CD4-positive, alpha-beta T cell treated with Interleukin-17A for 4 hours (primary cell): ENCODE results near the gene TNFSF10.
"Not testable (repeated sequence)": the region's sequence is repeated elsewhere in the genome, so short reads cannot be mapped to it uniquely, and the experiment has no call there.

Experiments
- DNase-seq: peaks from one replicate; pipeline ENCODE4 v3.0.0-alpha.2; 2020; ENCODE audit warnings: mixed read lengths

TNFSF10 gene

DNA sequence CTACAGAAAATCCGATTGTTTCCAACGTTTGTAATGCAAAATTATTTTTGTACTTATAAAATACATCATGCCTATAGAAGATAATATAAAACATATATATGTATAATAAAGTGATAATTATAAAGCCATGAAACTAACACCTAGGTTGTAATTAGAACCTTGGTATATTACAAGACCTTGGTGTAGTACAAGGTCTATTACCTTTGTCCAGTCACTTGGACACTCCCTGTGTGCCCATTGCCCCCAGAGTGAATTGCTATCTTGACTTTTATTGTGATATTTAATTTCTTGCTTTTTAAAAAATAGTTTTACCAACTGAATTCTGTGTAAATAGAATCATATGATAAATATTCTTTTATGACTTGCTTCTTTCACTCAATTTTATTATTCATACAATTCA is 20.7 kb upstream of the TNFSF10 start:
- DNase-seq, result no peak

- no peak for DNase-seq
Observed at GRCh38 chr3:172543419-172543818, 20.2 kb upstream of the TNFSF10 start.

DNA sequence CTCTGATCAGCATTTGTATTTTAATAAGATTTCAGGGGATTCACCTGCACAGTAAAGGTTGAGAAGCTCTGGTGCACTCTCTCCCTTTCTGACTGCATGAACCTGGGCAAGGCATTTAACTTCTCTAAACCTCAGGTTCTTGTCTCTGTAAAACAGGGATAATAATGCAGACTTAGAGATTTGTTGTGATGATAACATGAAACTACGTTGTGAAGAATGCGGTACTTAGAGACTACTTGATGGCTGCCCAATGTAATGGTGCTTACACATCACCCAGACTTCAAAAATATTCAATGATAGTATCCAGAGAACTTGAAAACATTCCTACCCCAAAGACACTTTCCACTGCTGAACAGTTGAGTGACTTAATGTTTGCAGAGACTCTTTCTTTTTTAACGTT is 19.8 kb upstream of the TNFSF10 start:
- DNase-seq, result no peak

DNA sequence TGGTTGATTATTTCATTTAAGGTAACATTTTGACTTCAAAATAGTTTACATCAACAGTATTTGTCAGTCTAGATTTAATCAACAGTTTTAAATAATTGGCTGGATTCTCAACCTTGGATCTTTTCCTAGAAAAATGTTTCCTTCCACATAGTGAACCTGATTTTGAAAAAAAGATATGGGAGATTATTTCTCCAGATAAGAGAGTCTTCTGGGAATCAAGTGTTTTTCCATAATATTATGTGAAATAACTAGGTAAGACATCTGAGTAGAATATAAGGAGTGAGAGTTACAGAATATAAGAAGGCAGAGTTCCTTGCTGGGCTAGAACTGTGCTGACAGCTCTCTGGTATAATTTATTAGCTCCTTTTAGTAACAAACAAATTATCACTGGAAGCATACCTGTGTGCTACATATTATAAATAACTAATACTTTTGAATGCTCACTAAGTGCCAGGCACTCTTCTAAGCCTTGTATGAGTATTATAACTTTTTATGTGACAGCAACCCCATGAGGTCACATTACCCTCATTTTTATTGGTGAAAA is 18.8 kb upstream of the TNFSF10 start:
- DNase-seq, result no peak

DNA sequence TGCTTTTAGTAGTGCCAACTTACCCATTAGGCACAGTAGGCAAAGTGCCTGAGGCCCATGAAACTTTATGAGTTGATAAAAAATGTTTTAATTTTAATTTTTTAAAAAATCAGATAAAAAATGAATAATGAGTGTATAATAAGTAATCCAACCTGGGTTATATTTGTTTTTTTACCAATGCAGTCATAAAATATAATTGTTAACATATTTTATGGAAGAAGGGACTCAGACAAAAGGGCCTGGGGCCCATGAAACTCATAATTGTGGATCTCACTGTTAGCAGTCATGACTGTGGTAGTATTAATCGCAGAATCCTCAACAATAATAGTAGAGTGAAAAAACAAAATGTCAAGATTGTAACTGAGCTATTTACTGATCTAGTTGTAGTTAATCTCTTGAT is 16.8 kb upstream of the TNFSF10 start:
- DNase-seq, result no peak

DNA sequence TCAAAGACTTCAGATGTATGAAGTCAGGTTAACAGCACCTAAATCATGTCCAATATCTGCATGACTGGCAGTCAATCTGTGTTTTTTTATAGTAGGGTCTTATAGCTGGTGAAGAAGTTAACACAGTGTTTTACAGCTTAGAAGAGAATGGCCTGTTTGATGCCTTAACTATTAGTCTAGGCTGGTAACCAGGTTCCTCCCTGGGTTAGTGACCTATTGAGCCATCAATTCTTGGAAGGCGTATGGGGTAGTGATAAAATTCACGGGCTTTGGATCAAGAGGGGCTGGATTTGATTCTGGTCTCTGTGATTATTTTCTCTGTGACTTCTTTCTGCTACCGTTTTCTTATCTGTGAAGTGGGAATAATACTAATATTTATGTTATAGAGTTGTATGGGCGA is 16.0 kb upstream of the TNFSF10 start:
- no peak for DNase-seq

DNA sequence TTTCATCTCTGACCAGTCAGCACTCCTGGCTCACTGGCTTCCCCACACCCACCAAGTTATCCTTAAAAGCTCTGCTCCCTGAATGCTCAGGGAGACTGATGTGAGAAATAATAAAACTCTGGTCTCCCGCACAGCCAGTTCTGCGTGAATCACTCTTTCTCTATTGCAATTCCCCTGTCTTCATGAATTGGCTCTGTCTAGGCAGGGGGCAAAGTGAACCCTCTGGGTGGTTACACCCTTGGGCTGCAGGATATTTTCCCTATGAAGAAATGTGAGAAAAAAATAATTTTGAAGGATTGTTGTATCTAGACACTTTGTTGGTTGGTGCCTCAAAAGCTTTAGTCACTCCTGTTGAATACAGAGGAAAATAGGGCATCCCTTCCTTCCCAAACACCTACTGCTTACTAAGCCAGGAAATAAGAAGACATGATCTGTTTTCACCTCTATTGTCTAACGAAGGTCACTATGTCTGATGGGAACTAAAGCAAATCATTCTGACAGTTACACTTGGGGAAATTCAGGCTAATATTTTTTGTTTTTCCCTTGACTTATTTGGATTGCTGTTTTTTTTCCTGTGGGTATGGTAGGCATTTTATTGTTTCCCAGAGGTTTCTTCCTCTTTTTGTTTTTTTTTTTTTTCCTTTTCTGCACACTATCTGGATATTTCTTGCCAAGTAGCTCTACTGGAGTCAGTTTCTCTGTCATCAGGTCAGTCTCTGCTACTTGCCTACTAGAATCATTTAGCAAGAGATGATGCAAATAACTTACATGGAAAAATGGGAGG is 15.3 kb upstream of the TNFSF10 start:
- DNase-seq, result no peak

DNA sequence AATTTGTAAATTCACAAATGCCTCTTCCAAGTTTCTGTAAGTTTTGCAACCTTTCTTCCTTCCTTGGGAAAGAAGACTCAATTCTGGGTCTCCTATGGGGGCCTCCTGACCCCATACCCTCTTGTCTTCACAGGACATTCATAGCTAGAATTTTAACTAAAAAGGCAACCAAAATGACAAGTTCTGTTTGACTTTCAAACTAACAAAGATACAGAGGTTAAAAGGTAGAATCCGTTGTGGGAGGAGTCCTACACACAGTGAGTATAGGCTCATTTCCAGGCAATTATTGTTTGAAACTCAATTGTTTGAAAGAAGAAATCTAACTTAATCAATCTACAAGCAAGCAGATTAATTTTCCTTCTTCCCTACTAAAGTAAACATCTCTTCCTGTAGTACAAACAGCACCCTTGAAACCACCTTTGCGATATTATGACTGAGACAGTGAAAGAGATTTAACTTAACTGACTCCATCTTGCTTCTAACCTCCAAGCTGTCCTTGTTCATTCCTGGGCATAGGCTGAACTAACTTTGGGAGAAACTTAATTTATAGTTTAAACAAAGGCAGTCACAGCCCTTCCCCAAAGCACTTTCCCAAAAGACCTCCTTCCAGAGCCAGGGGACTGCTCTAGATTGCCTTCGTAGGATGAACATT is 14.4 kb upstream of the TNFSF10 start:
- no peak for DNase-seq

DNA sequence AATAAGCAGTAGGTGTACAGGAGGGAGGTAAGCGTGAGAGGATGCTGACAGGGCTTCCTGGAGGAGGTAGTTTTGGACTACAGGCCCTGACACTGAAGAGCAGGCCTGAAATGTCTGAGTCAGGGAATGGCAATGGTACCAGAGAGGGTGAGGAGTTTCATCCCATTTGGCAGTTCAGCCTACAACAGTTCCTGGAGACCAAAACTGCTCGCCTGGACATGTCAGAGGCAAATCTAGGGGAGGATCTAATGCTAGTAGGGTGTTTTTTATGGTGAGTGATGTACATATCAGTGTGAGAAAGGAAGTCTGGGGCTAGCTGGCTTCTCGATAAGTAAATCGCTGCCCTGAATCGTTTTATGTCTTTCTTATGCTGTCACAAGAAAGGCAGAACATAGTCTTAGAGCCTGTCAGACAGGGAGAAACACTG is 13.8 kb upstream of the TNFSF10 start:
- DNase-seq, result peak; percentile 27

GRCh38 chr3:172536505-172536904 is 13.3 kb upstream of the TNFSF10 start:
- DNase-seq, result no peak

DNA sequence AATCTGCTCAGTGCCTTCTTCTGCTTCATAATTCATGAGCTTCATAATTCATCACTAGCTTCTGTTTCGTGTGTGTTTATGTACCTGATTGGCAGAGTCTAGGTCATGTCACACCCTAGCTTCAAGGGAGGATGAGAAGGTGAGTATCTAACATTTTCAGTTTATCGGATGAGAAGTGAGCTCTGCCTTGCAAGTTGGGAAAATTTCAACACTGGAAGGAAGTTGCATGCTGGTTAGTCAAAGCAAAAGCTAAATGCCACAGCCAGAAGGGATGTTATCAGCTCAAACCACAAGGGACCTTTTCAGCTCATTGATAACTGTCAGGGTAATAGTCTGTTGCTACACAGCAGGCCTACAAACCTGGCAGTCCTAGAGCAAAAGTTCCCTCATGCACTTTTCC is 7.3 kb upstream of the TNFSF10 start:
- DNase-seq, result peak; percentile 35

DNA sequence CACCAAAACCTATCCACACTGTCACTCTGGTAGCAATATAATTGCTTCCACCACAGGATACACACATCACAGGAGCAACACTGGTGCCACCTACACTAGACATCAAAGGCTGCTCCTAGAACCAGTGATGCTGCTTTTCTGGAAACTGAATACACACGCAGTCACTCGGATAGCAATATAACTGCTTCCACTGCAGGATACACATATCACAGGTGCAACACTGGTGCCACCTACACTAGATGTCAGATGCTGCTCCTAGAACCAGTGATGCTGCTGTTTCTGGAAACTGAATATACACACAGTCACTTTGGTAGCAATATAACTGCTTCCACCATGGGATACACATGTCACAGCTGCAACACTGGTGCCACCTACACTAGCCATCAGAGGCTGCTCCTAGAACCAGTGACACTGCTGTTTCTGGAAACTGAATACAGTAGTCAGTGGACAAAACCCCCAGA is 6.9 kb upstream of the TNFSF10 start:
- no peak for DNase-seq

- DNase-seq, result no peak
Observed at GRCh38 chr3:172528677-172529076, 5.4 kb upstream of the TNFSF10 start.

GRCh38 chr3:172527306-172527705 is 4.1 kb upstream of the TNFSF10 start:
- no peak for DNase-seq

DNA sequence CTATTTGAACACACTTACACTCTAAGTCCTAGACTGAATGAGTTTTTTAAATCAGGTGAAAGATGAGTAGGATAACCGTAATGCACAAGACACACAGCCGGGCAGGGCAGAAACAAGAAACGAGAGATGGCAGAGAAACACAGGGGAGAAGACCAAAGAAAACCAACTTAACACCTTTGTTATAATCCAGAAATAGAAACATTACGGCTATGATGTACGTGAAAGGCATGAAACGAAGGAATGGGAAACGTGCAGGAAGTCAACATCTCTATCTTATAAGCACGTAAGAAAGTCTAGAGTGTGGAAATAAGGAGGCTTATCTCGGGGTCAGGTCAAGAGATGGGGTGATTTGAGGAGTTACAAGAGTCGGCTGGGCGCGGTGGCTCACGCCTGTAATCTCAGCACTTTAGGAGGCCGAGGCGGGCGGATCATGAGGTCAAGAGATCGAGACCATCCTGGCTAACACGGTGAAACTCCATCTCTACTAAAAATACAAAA is 1.9 kb upstream of the TNFSF10 start:
- DNase-seq, result no peak

DNA sequence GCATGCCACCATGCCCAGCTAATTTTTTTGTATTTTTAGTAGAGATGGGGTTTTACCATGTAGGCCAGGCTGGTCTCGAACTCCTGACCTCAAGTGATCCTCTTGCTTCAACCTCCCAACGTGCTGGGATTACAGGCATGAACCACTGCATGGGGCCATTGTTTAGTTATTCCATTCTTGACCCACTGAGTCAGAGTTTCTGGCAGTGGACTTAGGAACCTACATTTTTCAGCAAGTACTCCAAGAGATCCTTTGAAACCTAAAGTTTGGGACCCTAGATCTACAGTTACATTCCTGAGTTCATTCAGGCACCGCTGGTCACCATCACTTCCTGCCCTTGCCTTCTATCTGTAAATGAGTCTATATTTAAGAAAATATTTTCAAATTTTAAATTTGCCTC is 1.4 kb upstream of the TNFSF10 start:
- no peak for DNase-seq

DNA sequence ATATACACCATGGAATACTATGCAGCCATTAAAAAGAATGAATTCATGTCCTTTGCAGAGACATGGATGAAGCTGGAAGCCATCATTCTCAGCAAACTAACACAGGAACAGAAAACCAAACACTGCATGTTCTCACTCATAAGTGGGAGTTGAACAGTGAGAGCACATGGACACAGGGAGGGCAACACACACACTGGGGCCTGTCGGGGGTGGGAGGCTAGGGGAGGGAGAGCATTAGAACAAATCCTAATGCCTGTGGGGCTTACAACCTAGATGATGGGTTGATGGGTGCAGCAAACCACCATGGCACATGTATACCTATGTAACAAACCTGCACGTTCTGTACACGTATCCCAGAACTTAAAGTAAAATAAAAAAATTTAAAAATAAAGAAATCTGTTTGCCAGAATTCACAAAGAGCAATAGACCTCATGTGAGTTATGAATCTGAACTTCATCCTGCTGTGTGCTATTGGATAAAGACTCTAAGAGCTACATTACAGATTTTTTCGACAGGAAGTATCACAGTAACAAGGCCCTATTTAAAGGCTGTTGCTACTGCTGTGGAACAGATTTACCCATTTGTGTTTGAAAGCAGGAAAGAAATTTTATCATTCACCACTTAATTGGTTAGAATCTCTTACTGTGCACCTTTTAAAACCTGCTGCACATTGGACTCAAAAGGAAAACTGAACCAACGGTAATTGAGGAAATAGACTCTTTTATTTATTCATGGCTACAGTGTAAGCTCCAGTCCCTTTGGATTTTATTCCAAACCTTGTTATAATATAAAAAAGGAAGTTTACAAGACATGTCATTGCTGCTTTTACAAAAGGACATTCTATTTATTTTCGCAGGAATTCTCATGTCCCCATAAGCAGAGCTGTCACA is 1.1 kb downstream of the TNFSF10 start:
- DNase-seq, result not testable (repeated sequence)

- peak; percentile 32 for DNase-seq
Observed at GRCh38 chr3:172520301-172520831, 2.9 kb downstream of the TNFSF10 start.

- peak; percentile 33 for DNase-seq
Observed at GRCh38 chr3:172519740-172520139, 3.5 kb downstream of the TNFSF10 start.

DNA sequence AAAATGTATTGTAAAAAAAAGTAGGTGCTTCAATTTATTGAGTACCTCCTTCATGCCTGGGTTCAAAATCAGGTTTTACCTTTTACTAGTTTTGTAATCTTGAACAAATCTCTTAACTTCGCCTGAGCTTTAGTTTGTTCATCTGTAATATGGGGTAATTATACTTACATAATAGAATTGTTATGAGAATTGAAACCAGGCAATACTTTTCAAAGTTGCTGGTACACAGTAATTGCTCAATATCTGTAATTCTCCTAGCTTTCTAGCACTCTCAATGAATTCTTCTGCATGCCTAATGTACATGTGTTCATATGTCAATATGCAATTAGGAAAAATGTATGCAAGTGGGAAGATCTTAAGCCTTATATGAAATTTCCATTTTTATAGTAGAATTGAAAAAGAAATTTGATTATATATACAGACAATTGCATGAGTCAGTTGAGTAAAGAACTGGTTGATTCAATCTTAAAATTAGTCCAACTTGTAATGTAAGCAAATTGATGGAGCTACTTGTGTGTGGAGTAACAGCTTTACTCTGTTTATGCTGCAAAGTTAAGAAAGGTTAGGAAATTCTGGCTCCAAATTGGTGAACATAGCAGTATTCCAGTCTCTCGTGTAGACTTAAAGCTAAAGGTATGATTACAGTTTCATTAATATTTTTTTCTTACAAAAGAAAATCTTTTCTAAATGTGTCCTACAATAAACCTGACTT is 4.1 kb downstream of the TNFSF10 start:
- DNase-seq, result no peak

- peak; percentile 41 for DNase-seq
Observed at GRCh38 chr3:172517859-172518466, 5.3 kb downstream of the TNFSF10 start.
